C4-2B (cell line): ENCODE measurements around the gene ITGA6.

ENCODE experiments used
- ZFX ChIP-seq: fragments of 450-650 bp; IDR thresholded peaks from 2 replicates; pipeline ENCODE4 v1.6.1; 2017
- TF ChIP-seq, protein P1 (sequence below): fragments of 450-650 bp; conservative IDR thresholded peaks from 2 replicates; pipeline ENCODE4 v1.5.1; 2017; ENCODE audit warnings: mild to moderate bottlenecking

DNA sequence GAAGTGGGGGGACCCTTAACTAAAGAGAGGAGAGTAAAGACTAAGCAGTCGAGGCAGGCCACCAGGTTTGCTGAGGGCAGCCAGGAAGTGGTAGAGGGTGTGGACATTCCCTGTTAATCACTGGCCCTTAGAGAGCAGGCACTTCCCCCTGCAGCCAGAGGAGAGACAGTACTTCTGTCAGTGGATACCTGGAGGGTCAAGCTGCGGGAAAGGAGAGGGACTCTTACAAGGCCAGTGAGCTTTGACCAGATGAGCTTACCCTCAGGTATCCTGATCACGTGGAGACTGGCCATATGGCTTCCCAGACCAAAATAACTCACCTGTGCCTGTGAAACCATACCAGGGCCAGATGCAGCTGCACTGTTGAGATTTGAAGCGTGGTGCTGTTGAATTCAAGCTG is 28.6 kb downstream of the ITGA6 start:
- TF ChIP-seq, protein P1, sequence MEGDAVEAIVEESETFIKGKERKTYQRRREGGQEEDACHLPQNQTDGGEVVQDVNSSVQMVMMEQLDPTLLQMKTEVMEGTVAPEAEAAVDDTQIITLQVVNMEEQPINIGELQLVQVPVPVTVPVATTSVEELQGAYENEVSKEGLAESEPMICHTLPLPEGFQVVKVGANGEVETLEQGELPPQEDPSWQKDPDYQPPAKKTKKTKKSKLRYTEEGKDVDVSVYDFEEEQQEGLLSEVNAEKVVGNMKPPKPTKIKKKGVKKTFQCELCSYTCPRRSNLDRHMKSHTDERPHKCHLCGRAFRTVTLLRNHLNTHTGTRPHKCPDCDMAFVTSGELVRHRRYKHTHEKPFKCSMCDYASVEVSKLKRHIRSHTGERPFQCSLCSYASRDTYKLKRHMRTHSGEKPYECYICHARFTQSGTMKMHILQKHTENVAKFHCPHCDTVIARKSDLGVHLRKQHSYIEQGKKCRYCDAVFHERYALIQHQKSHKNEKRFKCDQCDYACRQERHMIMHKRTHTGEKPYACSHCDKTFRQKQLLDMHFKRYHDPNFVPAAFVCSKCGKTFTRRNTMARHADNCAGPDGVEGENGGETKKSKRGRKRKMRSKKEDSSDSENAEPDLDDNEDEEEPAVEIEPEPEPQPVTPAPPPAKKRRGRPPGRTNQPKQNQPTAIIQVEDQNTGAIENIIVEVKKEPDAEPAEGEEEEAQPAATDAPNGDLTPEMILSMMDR = no peak
- TF ChIP-seq ZFX = no peak
